H1 (cell line): ENCODE measurements around the gene HSD17B4. TPM values are rescaled to one million over a fixed set of nuclear protein-coding genes. Genes with fewer than 3 reads are reported as not detected.

Experiments used
- FOSL1 ChIP-seq: IDR thresholded peaks from 2 replicates; pipeline ENCODE4 v1.6.1; 2011; ENCODE audit warnings: mild to moderate bottlenecking, low read depth, low read length, moderate library complexity; ENCODE audit not compliant: insufficient read depth
- YY1 ChIP-seq: IDR thresholded peaks from 2 replicates; pipeline ENCODE4 v1.6.1; 2011; ENCODE audit warnings: low read depth, mild to moderate bottlenecking, low read length
- polyA plus RNA-seq, 7 experiments: library from polyadenylated mRNA; depleted of rRNA in 3 of 7; stranded (reverse) in 5 of 7; unstranded in 2 of 7; fragments of >200 nt in 5 of 7; fragments of 200-250 nt in 2 of 7; gene quantifications; 1 replicate in 5 of 7; 2 replicates in 1 of 7; 4 replicates in 1 of 7; pipeline versions ENCODE4 v1.2.1 to v1.2.3, GENCODE V29; 2011 to 2013; ENCODE audit warnings: missing spikeins in 2 of 7, mixed read lengths in 2 of 7
- total RNA-seq: library from RNA; stranded (reverse); fragmentation: NEBNext Ultra II Directional; extraction: Animal tissue kit (Norgen Biotek cat#: 25700); gene quantifications from 2 replicates; pipeline ENCODE4 v1.2.1, GENCODE V29; 2021

Gene HSD17B4
- total and polyA plus RNA-seq, 2 of the 8 experiments (the other 6 are each of a cell fraction or from before 2014, with no cell fraction given), result 305 to 369 TPM

GRCh38 chr5:119410448-119411159 is 41.7 kb upstream of the HSD17B4 start (continued):
- no peak for TF ChIP-seq YY1
- TF ChIP-seq FOSL1, result no peak
